ENCODE measurements around the gene KLHL26. TPM values are rescaled to one million over a fixed set of nuclear protein-coding genes. Genes with fewer than 3 reads are reported as not detected.

The KLHL26 gene
- 1.4 TPM for total RNA-seq (2013)
- polyA plus RNA-seq (1 to 10 TPM; 1.6 to 3.2 (median 2.0) TPM), polyA minus RNA-seq (4.0 and 5.3 TPM in 2 replicates), total RNA-seq (2.7 to 16.1 (median 5.5) reads per million in 11 experiments)

GRCh38 chr19:18636969-18637629 is at the start of gene KLHL26:
Gene KLHL26, plus strand, starts transcription at chr19:18637028. Its CDS starts 27 bp downstream, at chr19:18637055.
- Histone ChIP-seq H3K4me1 (ENCODE audit: control insufficient read depth in 1 of 2, insufficient read depth in 2 of 2, low read length in 2 of 2) (peaks cover 11 to 26% of the 10 kb centered on the region in 2 donors), H3K27ac (ENCODE audit: low read depth in 1 of 2, low read length in 2 of 2) (peak within 1 kb of the TSS; percentile 66 to 82), H4K20me1 (ENCODE audit: insufficient read depth, low read length) (peaks cover 3% of the 10 kb centered on the region), H3K9ac (ENCODE audit: insufficient read depth, low read length, poor library complexity, severe bottlenecking) (peak within 1 kb of the TSS; percentile 84), H3K4me3 (replicated peaks in 1 of 3; ENCODE audit: low read depth in 2 of 3, low read length in 3 of 3) (peak within 1 kb of the TSS; percentile 90 to 94 (median 92)), H3K79me2 (ENCODE audit: insufficient read depth, low read length) (peaks cover 22% of the 10 kb centered on the region), H3K9me3 (replicated peaks in 1 of 2; ENCODE audit: control insufficient read depth in 1 of 2, insufficient read depth in 1 of 2, low read length in 2 of 2) (no peaks in the 10 kb centered on the region), H3K36me3 (replicated peaks in 1 of 2; ENCODE audit: control insufficient read depth in 1 of 2, insufficient read depth in 2 of 2, low read length in 2 of 2) (no peaks in the 10 kb centered on the region), H3K4me2 (replicated peaks; ENCODE audit: extremely low read depth, low read length, poor library complexity, severe bottlenecking) (peak within 1 kb of the TSS; percentile 98), H3K27me3 (ENCODE audit: control insufficient read depth in 2 of 2, insufficient read depth in 2 of 2, low read length in 2 of 2) (peaks cover 0 to 3% of the 10 kb centered on the region in 2 donors), H2AFZ (ENCODE audit: insufficient read depth, low read depth, low read length, poor library complexity, severe bottlenecking) (peak within 1 kb of the TSS; percentile 91)
- Mint-ChIP-seq H3K27me3 (ENCODE audit: low read depth in 3 of 3) (peaks cover 5 to 18% (median 16%) of the 10 kb centered on the region in 3 donors), H3K4me1 (peaks cover 25% of the 10 kb centered on the region), H3K4me3 (peak within 1 kb of the TSS; percentile 85 to 90), H3K9me3 (peaks cover 0 to 1% (median 0%) of the 10 kb centered on the region in 7 donors), H3K27ac (peak within 1 kb of the TSS; percentile 76 to 99 (median 92)), H3K36me3 (peaks cover 0 to 6% of the 10 kb centered on the region in 2 donors)
- under 1% methylated on average over 45 of the region's 47 CpGs for WGBS (ENCODE audit: insufficient coverage)
- TF ChIP-seq CTCF (IDR thresholded peaks at IDR 0.05), result no peak
- no peak for DNase-seq
- intact Hi-C loops (cut with micrococcal nuclease), result loop anchor here (1.0 to 5.0 kb wide), 4 partner anchors 40 to 296 kb away; partner anchors contain the start of gene ELL (in 2 of the 2)

GRCh38 chr19:18587561-18587960 is 49.3 kb upstream of the KLHL26 start:
- Mint-ChIP-seq H3K27me3 (ENCODE audit: low read depth in 3 of 3) (peaks cover 0 to 3% (median 2%) of the 10 kb centered on the region in 3 donors), H3K27ac (peak overlapping the region in 3 of 7 donors; percentile 48 to 93 (median 85)), H3K9me3 (peaks cover 0 to 3% (median 0%) of the 10 kb centered on the region in 7 donors), H3K36me3 (peaks cover 10 to 21% of the 10 kb centered on the region in 2 donors), H3K4me3 (peak overlapping the region in 1 of 2 donors; percentile 89), H3K4me1 (peaks cover 40% of the 10 kb centered on the region)
- Histone ChIP-seq H3K27ac (ENCODE audit: low read depth in 1 of 2, low read length in 2 of 2) (peak overlapping the region in 1 of 2 donors; percentile 84), H3K27me3 (ENCODE audit: control insufficient read depth in 2 of 2, insufficient read depth in 2 of 2, low read length in 2 of 2) (no peaks in the 10 kb centered on the region), H3K9ac (ENCODE audit: insufficient read depth, low read length, poor library complexity, severe bottlenecking) (peak overlapping the region; percentile 76), H3K79me2 (ENCODE audit: insufficient read depth, low read length) (peaks cover 8% of the 10 kb centered on the region), H4K20me1 (ENCODE audit: insufficient read depth, low read length) (peaks cover 20% of the 10 kb centered on the region), H3K4me3 (replicated peaks in 1 of 3; ENCODE audit: low read depth in 2 of 3, low read length in 3 of 3) (peak overlapping the region in 1 of 3 experiments; percentile 92), H3K4me1 (ENCODE audit: control insufficient read depth in 1 of 2, insufficient read depth in 2 of 2, low read length in 2 of 2) (peaks cover 35 to 51% of the 10 kb centered on the region in 2 donors), H2AFZ (ENCODE audit: insufficient read depth, low read depth, low read length, poor library complexity, severe bottlenecking) (peak overlapping the region; percentile 91), H3K9me3 (replicated peaks in 1 of 2; ENCODE audit: control insufficient read depth in 1 of 2, insufficient read depth in 1 of 2, low read length in 2 of 2) (no peaks in the 10 kb centered on the region), H3K4me2 (replicated peaks; ENCODE audit: extremely low read depth, low read length, poor library complexity, severe bottlenecking) (peak overlapping the region; percentile 99), H3K36me3 (replicated peaks in 1 of 2; ENCODE audit: control insufficient read depth in 1 of 2, insufficient read depth in 2 of 2, low read length in 2 of 2) (peaks cover 7 to 8% of the 10 kb centered on the region in 2 donors)
- no peak for DNase-seq
- intact Hi-C loops (cut with micrococcal nuclease), result loop anchor here (5.0 to 10.0 kb wide), 2 partner anchors 125 to 133 kb away; no protein-coding TSS in a partner anchor
- TF ChIP-seq CTCF (IDR thresholded peaks at IDR 0.05), result no peak
- WGBS (ENCODE audit: insufficient coverage), result 80% methylated on average over 10 of the region's 12 CpGs

Measured in CD14-positive monocyte (primary cell).